ENCODE results near the gene MVD. TPM values are rescaled to one million over a fixed set of nuclear protein-coding genes. Genes with fewer than 3 reads are reported as not detected.
A peak's percentile ranks its signal among the peaks of the same experiment; 100 is the strongest.

MVD gene
- total RNA-seq, 3 donors from 2014 or later: 17.4 to 21.3 (median 19.0) TPM

GRCh38 chr16:88651276-88651988, 11.5 kb downstream of the MVD start:
- DNase-seq (ENCODE audit: low spot score in 2 of 2): peak in 1 of 2 donors; percentile 41
- no peaks in the 10 kb centered on the region for H3K27me3 ChIP-seq
- intact Hi-C loops (cut with DNase I; ENCODE audit: low total_unique reads): no loop called here
- H3K9me3 ChIP-seq: no peaks in the 10 kb centered on the region
- no peaks in the 10 kb centered on the region for H3K36me3 ChIP-seq
- H3K27ac ChIP-seq: peak overlapping the region; percentile 48 to 71
- H3K4me3 ChIP-seq: peak overlapping the region; percentile 84 to 86 (median 86)
- H3K4me1 ChIP-seq: peaks cover 3% of the 10 kb centered on the region in 2 donors
- TF ChIP-seq CTCF (IDR thresholded peaks at IDR 0.05) (no peak), POLR2AphosphoS5 (IDR thresholded peaks at IDR 0.05) (peak in 1 of 3 donors; percentile 11), POLR2A (IDR thresholded peaks at IDR 0.05) (no peak)

- peak in 1 of 2 donors; percentile 49 for DNase-seq (ENCODE audit: low spot score in 2 of 2)
- intact Hi-C loops (cut with DNase I; ENCODE audit: low total_unique reads): no loop called here
- Histone ChIP-seq H3K27me3 (no peaks in the 10 kb centered on the region), H3K27ac (peak within 1 kb of the TSS; percentile 48 to 71), H3K4me3 (peak within 1 kb of the TSS; percentile 84 to 86 (median 86)), H3K4me1 (peaks cover 3% of the 10 kb centered on the region in 2 donors), H3K36me3 (no peaks in the 10 kb centered on the region), H3K9me3 (no peaks in the 10 kb centered on the region)
- TF ChIP-seq POLR2AphosphoS5 (IDR thresholded peaks at IDR 0.05): no peak
- no peak for TF ChIP-seq CTCF (IDR thresholded peaks at IDR 0.05)
- no peak for TF ChIP-seq POLR2A (IDR thresholded peaks at IDR 0.05)
These were observed 12.1 kb downstream of the MVD start, which contains the start of gene CYBA for GRCh38 chr16:88650749-88651275. CYBA (minus strand) TSS chr16:88651053; CDS start chr16:88651013, 40 bp downstream.

GRCh38 chr16:88649924-88650748, 12.8 kb downstream of the MVD start:
- peak overlapping the region; percentile 84 to 86 (median 86) for H3K4me3 ChIP-seq
- no peaks in the 10 kb centered on the region for H3K27me3 ChIP-seq
- no peaks in the 10 kb centered on the region for H3K9me3 ChIP-seq
- peaks cover 3% of the 10 kb centered on the region in 2 donors for H3K4me1 ChIP-seq
- no peak for TF ChIP-seq POLR2AphosphoS5 (IDR thresholded peaks at IDR 0.05)
- no peak for TF ChIP-seq CTCF (IDR thresholded peaks at IDR 0.05)
- no peak for TF ChIP-seq POLR2A (IDR thresholded peaks at IDR 0.05)
- intact Hi-C loops (cut with DNase I; ENCODE audit: low total_unique reads): no loop called here
- no peaks in the 10 kb centered on the region for H3K36me3 ChIP-seq
- H3K27ac ChIP-seq: peak overlapping the region; percentile 48 to 71
- no peak for DNase-seq (ENCODE audit: low spot score in 2 of 2)

GRCh38 chr16:88649195-88649923, 13.5 kb downstream of the MVD start:
- Histone ChIP-seq H3K9me3 (no peaks in the 10 kb centered on the region), H3K4me3 (peak overlapping the region; percentile 84 to 86 (median 86)), H3K36me3 (no peaks in the 10 kb centered on the region), H3K27me3 (no peaks in the 10 kb centered on the region), H3K27ac (peak overlapping the region in 1 of 2 donors; percentile 71), H3K4me1 (peaks cover 3% of the 10 kb centered on the region in 2 donors)
- TF ChIP-seq CTCF (IDR thresholded peaks at IDR 0.05) (no peak), POLR2A (IDR thresholded peaks at IDR 0.05) (no peak), POLR2AphosphoS5 (IDR thresholded peaks at IDR 0.05) (no peak)
- no peak for DNase-seq (ENCODE audit: low spot score in 2 of 2)
- intact Hi-C loops (cut with DNase I; ENCODE audit: low total_unique reads): no loop called here

Data from breast epithelium (tissue), 4 donors.